Stimulated activated naive B cell treated with anti-CD40 and anti-IgM and Interleukin-4, amounts not matched to agents 10 μg/mL and 1 μg/mL and 100 μg/mL, for 72 hours (primary cell): ENCODE measurements around the gene YAE1.

Experiments used
- ATAC-seq, 2 donors: fragments of 150-1000 bp; cut with Tn5 transposase; replicated peaks; 2 replicates each; pipeline ENCODE4 v1.10.0; 2021; ENCODE audit warnings: moderate library complexity in 1 of 2
- DNase-seq: peaks from one replicate; pipeline ENCODE4 v3.0.0; 2021
- H3K27ac Mint-ChIP-seq: one replicate; pipeline ENCODE4 v1.8.0; 2022; ENCODE audit warnings: mild to moderate bottlenecking, mixed read lengths
- H3K27me3 Mint-ChIP-seq, 2 donors: one replicate each; pipeline ENCODE4 v1.8.0; 2022; ENCODE audit warnings: mixed read lengths in 2 of 2
- H3K36me3 Mint-ChIP-seq, 2 donors: one replicate each; pipeline ENCODE4 v1.8.0; 2022; ENCODE audit warnings: mixed read lengths in 2 of 2, mild to moderate bottlenecking in 1 of 2
- H3K4me1 Mint-ChIP-seq, 2 donors: one replicate each; pipeline ENCODE4 v1.8.0; 2022; ENCODE audit warnings: mixed read lengths in 2 of 2, mild to moderate bottlenecking in 1 of 2
- H3K4me3 Mint-ChIP-seq, 2 donors: one replicate each; pipeline ENCODE4 v1.8.0; 2022; ENCODE audit warnings: mild to moderate bottlenecking in 2 of 2, mixed read lengths in 2 of 2, moderate library complexity in 1 of 2
- H3K9me3 Mint-ChIP-seq, 2 donors: one replicate each; pipeline ENCODE4 v1.8.0; 2022; ENCODE audit warnings: mixed read lengths in 2 of 2, mild to moderate bottlenecking in 1 of 2

Gene YAE1

DNA sequence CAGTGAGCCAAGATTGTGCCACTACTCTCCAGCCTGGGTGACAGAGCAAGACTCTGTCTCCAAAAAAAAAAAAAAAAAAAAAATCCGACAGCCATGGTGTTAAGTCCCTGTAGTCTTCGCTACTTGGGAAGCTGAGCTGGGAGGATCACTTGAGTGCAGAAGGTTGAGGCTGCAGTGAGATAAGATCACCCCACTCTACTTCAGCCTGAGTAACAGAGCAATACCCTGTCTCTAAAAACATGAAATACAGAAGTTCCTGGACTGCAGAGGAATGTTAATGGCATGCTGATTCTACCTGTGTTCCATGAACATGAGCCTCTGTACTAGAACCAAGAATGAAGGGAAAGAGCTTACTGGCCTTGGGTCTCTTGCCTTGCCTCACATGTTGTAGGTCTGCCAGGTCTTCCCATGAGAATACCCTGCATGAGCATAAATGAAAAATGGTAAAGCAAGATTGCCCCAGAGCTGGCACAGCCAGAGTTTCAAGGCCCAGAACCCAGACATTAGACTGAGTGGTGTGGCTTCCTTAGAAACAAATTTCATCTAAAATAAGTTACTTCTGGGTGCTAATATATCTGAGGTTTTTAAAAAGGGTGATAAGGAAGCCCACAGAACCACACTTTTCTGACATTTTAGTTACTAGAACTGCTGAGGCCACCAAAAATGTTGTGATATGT, 8.6 kb downstream of the YAE1 start:
- ATAC-seq (no peak), DNase-seq (no peak)

DNA sequence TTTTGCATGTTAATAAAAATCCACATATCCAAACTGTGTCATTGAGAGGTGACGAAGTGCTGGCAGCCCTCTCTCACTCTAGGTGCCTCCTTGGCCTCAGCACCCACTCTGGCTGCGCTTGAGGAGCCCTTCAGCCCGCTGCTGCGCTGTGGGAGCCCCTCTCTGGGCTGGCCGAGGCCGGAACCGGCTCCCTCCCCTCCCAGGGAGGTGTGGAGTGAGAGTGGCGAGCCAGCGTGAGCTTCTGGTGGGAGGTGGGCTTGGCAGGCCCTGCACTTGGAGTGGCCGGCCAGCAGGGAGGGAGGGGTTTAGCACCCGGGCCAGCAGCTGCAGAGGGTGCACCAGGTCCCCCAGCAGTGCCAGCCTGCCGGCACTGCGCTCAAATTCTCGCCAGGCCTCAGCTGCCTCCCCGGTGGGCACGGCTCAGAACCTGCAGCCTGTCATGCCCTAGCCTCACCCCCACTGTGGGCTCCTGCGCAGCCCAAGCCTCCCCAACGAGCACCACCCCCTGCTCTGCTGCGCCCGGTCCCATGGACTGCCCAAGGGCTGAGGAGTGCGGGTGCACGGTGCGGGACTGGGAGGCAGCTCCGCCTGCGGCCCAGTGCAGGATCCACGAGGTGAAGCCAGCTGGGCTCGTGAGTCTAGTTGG, 11.1 kb downstream of the YAE1 start:
- DNase-seq: no peak
- H3K9me3 Mint-ChIP-seq: no peaks in the 10 kb centered on the region
- H3K4me3 Mint-ChIP-seq: no peak overlapping the region
- peaks cover 9 to 29% of the 10 kb centered on the region in 2 donors for H3K36me3 Mint-ChIP-seq
- no peak overlapping the region for H3K27ac Mint-ChIP-seq
- peaks cover 9 to 13% of the 10 kb centered on the region in 2 donors for H3K4me1 Mint-ChIP-seq
- H3K27me3 Mint-ChIP-seq: no peaks in the 10 kb centered on the region
- ATAC-seq: no peak

More for the DNA sequence above, 8.6 kb downstream of the YAE1 start:
- H3K36me3 Mint-ChIP-seq: peaks cover 12 to 35% of the 10 kb centered on the region in 2 donors
- H3K27me3 Mint-ChIP-seq: no peaks in the 10 kb centered on the region
- no peak overlapping the region for H3K27ac Mint-ChIP-seq
- peaks cover 0 to 5% of the 10 kb centered on the region in 2 donors for H3K4me1 Mint-ChIP-seq
- H3K9me3 Mint-ChIP-seq: no peaks in the 10 kb centered on the region
- no peak overlapping the region for H3K4me3 Mint-ChIP-seq

DNA sequence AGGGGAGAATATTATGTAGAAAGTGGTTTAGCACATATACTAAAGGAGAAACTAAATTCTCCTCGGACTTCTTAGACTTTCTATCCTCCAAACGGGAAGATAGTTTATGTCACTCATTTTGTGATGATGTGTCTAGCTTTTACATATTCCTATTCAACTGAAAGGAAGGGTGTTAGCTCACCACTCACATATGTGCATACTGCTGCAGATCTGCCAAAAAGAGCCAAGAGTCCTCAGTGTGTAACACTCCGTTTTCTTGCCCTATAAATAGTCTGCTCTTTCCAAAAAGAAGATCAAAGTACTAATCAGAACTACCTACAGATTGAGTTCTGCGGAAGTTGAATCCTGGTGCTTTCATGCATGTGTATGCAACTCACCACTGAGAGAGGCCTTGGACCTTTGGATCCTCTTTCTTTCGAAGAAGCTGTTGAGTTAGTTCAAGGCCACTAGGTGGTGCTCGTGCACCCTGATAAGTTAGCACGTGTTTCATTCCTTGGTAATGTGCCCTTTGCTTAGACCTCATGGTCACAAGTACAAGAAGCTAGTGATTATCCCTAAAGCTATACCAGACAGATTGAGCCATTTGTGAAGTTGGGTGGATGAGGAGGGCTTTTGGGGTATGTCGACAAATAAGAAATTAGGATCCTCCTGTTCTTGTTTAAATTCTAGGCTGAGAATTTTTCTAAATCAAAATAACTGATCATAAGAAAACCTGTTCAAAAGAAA, 14.1 kb downstream of the YAE1 start:
- H3K36me3 Mint-ChIP-seq: peaks cover 9 to 21% of the 10 kb centered on the region in 2 donors

DNA sequence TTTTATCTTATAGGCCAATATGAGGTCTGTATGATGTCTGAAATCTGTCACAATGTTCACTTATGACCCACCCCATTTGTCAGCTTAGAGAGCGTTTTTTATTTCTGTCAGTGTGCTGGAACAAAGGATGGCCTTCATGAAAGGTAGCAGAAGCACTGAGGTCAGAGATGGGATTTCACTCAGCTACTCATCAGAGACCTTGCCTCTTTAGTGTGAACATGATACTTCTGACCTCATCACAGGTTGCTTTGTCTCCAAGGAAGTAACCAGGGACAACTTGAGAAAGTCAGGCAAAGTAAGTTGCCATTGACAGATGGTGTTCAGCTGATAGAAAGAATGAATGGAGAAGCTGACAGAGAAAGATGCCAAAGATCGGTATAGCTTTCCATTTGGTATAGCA, 16.3 kb downstream of the YAE1 start:
- ATAC-seq (no peak), DNase-seq (no peak)
- Mint-ChIP-seq H3K9me3 (no peaks in the 10 kb centered on the region), H3K36me3 (peaks cover 6 to 9% of the 10 kb centered on the region in 2 donors), H3K27me3 (no peaks in the 10 kb centered on the region), H3K27ac (no peak overlapping the region), H3K4me1 (peaks cover 6 to 13% of the 10 kb centered on the region in 2 donors), H3K4me3 (no peak overlapping the region)

More for the DNA sequence above, 14.1 kb downstream of the YAE1 start:
- no peak overlapping the region for H3K4me3 Mint-ChIP-seq
- peak overlapping the region; percentile 37 for H3K27ac Mint-ChIP-seq
- peak; percentile 96 to 97 for ATAC-seq
- H3K4me1 Mint-ChIP-seq: peaks cover 9 to 13% of the 10 kb centered on the region in 2 donors
- H3K27me3 Mint-ChIP-seq: no peaks in the 10 kb centered on the region
- DNase-seq: peak; percentile 59
- no peaks in the 10 kb centered on the region for H3K9me3 Mint-ChIP-seq

GRCh38 chr7:39583539-39583938, 17.3 kb downstream of the YAE1 start:
- Mint-ChIP-seq H3K27ac (no peak overlapping the region), H3K36me3 (peaks cover 0 to 3% of the 10 kb centered on the region in 2 donors), H3K9me3 (no peaks in the 10 kb centered on the region), H3K4me3 (no peak overlapping the region), H3K27me3 (no peaks in the 10 kb centered on the region), H3K4me1 (peaks cover 6 to 13% of the 10 kb centered on the region in 2 donors)
- no peak for ATAC-seq
- DNase-seq: no peak

DNA sequence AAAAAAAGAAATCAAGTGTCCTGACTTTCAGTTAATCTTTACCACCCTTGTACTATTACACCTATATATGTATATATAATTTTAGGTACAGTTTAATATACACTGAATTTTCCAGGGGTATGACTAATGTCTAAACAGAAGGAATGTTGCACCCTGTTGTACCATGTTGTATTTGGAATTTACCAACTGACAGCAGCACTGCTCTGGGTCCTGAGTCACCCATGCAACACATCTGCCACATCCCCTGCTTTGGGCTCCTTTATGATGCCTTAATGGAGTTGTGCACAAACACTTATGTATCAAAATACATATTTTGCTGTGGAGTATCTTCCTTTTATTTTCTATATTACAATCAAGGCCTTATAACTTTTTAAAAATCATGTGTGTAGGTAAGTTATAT, 21.2 kb downstream of the YAE1 start:
- peaks cover 8 to 17% of the 10 kb centered on the region in 2 donors for H3K4me1 Mint-ChIP-seq
- peaks cover 0 to 8% of the 10 kb centered on the region in 2 donors for H3K36me3 Mint-ChIP-seq
- H3K4me3 Mint-ChIP-seq: no peak overlapping the region
- no peak overlapping the region for H3K27ac Mint-ChIP-seq
- H3K27me3 Mint-ChIP-seq: no peaks in the 10 kb centered on the region
- DNase-seq (no peak), ATAC-seq (no peak)
- no peaks in the 10 kb centered on the region for H3K9me3 Mint-ChIP-seq

DNA sequence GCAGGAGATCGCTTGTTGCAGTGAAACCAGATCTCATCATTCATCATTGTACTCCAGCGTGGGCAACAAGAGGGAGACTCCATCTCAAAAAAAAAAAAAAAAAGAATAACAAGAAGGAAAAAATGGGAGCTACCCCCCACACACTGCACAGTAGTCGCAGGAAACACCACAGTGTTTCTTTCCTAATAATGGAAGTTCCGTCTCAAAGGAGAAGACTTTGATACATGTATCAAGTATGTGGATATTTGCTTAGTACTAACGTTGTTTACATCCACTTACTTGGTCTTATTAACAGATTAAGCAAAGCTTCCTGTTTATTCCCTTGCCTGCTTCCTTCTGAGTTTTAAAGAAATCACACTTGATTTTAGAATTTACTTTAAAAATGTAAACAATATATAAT, 22.2 kb downstream of the YAE1 start:
- no peak overlapping the region for H3K4me3 Mint-ChIP-seq
- H3K36me3 Mint-ChIP-seq: peaks cover 0 to 5% of the 10 kb centered on the region in 2 donors
- H3K4me1 Mint-ChIP-seq: peaks cover 8 to 23% of the 10 kb centered on the region in 2 donors
- DNase-seq (no peak), ATAC-seq (no peak)
- no peaks in the 10 kb centered on the region for H3K9me3 Mint-ChIP-seq
- no peaks in the 10 kb centered on the region for H3K27me3 Mint-ChIP-seq
- H3K27ac Mint-ChIP-seq: no peak overlapping the region

- no peaks in the 10 kb centered on the region for H3K9me3 Mint-ChIP-seq
- ATAC-seq (peak; percentile 98), DNase-seq (peak; percentile 65)
- H3K27me3 Mint-ChIP-seq: no peaks in the 10 kb centered on the region
- H3K4me3 Mint-ChIP-seq: peak overlapping the region; percentile 44 to 47
- peak overlapping the region; percentile 80 for H3K27ac Mint-ChIP-seq
- H3K4me1 Mint-ChIP-seq: peaks cover 8 to 23% of the 10 kb centered on the region in 2 donors
- peaks cover 0 to 5% of the 10 kb centered on the region in 2 donors for H3K36me3 Mint-ChIP-seq
Measured at GRCh38 chr7:39589323-39590111, 23.3 kb downstream of the YAE1 start.

GRCh38 chr7:39592586-39592985, 26.4 kb downstream of the YAE1 start:
- no peak for DNase-seq
- H3K4me3 Mint-ChIP-seq: peak overlapping the region in 1 of 2 donors; percentile 32
- H3K27ac Mint-ChIP-seq: peak overlapping the region; percentile 62
- peak in 1 of 2 donors; percentile 26 for ATAC-seq
- H3K36me3 Mint-ChIP-seq: peaks cover 0 to 5% of the 10 kb centered on the region in 2 donors
- H3K9me3 Mint-ChIP-seq: no peaks in the 10 kb centered on the region
- no peaks in the 10 kb centered on the region for H3K27me3 Mint-ChIP-seq
- peaks cover 10 to 23% of the 10 kb centered on the region in 2 donors for H3K4me1 Mint-ChIP-seq

- DNase-seq (no peak), ATAC-seq (no peak)
- Mint-ChIP-seq H3K27ac (no peak overlapping the region), H3K9me3 (no peaks in the 10 kb centered on the region), H3K4me1 (peaks cover 5 to 13% of the 10 kb centered on the region in 2 donors), H3K4me3 (no peak overlapping the region), H3K27me3 (no peaks in the 10 kb centered on the region), H3K36me3 (peaks cover 0 to 5% of the 10 kb centered on the region in 2 donors)
Measured at GRCh38 chr7:39594988-39595620, 28.9 kb downstream of the YAE1 start.

GRCh38 chr7:39602351-39602750, 36.1 kb downstream of the YAE1 start:
- no peak overlapping the region for H3K27ac Mint-ChIP-seq
- no peak overlapping the region for H3K4me3 Mint-ChIP-seq
- no peaks in the 10 kb centered on the region for H3K9me3 Mint-ChIP-seq
- H3K4me1 Mint-ChIP-seq: peaks cover 1 to 14% of the 10 kb centered on the region in 2 donors
- H3K27me3 Mint-ChIP-seq: no peaks in the 10 kb centered on the region
- no peaks in the 10 kb centered on the region for H3K36me3 Mint-ChIP-seq
- ATAC-seq: no peak
- no peak for DNase-seq

GRCh38 chr7:39603924-39604323, 37.7 kb downstream of the YAE1 start:
- Mint-ChIP-seq H3K4me3 (no peak overlapping the region), H3K27me3 (peaks cover 0 to 5% of the 10 kb centered on the region in 2 donors), H3K9me3 (no peaks in the 10 kb centered on the region), H3K36me3 (no peaks in the 10 kb centered on the region), H3K4me1 (peaks cover 1 to 16% of the 10 kb centered on the region in 2 donors), H3K27ac (no peak overlapping the region)
- ATAC-seq (no peak), DNase-seq (no peak)

- peaks cover 5 to 13% of the 10 kb centered on the region in 2 donors for H3K27me3 Mint-ChIP-seq
- H3K27ac Mint-ChIP-seq: no peak overlapping the region
- no peak for DNase-seq
- no peak overlapping the region for H3K4me3 Mint-ChIP-seq
- H3K9me3 Mint-ChIP-seq: no peaks in the 10 kb centered on the region
- ATAC-seq: peak; percentile 77 to 78
- H3K4me1 Mint-ChIP-seq: peaks cover 9 to 28% of the 10 kb centered on the region in 2 donors
- peaks cover 0 to 1% of the 10 kb centered on the region in 2 donors for H3K36me3 Mint-ChIP-seq
Measured at GRCh38 chr7:39605087-39605486, 38.9 kb downstream of the YAE1 start.
